HG02970 (cell line): Measurements from ENCODE around the gene ZBTB7C.

Experiments
- ATAC-seq: cut with Tn5 transposase; IDR thresholded peaks from one replicate; pipeline ENCODE4 v1.9.1; 2021; ENCODE audit warnings: mild to moderate bottlenecking, moderate library complexity, moderate number of reproducible peaks; ENCODE audit not compliant: unreplicated experiment, low FRiP score

The ZBTB7C gene

GRCh38 chr18:48052842-48053241 is 356.3 kb downstream of the ZBTB7C start:
- no peak for ATAC-seq

- no peak for ATAC-seq
Measured at GRCh38 chr18:48051945-48052840, 357.0 kb downstream of the ZBTB7C start.

- ATAC-seq = no peak
Measured at GRCh38 chr18:48050176-48050575, 359.0 kb downstream of the ZBTB7C start.

- ATAC-seq = no peak
Measured at GRCh38 chr18:48049757-48050156, 359.4 kb downstream of the ZBTB7C start.

GRCh38 chr18:48048251-48048650 is 360.9 kb downstream of the ZBTB7C start:
- ATAC-seq = no peak

GRCh38 chr18:48046843-48047242 is 362.3 kb downstream of the ZBTB7C start:
- ATAC-seq = no peak

- ATAC-seq = no peak
Measured at GRCh38 chr18:48045744-48046143, 363.4 kb downstream of the ZBTB7C start.

GRCh38 chr18:48044944-48045343 is 364.2 kb downstream of the ZBTB7C start:
- no peak for ATAC-seq

- no peak for ATAC-seq
Measured at GRCh38 chr18:48043166-48043565, 366.0 kb downstream of the ZBTB7C start.

DNA sequence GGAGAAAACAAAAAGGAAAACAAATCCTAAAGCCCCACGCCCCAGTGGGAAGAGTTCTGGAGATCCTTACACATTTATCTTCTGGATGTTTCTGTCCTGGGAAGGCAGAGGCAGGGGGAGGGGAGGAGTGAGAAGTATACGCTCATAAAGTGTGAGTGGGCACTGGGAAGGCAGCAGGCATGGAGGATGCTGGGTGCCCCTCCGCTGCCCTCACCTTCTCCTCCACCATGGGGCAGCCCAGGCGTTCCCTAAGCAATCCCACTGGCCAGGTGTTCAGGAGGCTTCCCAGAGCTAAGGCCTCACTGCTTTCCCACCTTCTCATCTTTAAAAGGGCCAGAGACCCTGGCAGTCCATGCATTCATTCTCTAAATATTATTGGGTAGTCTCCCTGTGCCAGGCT is 366.8 kb downstream of the ZBTB7C start:
- ATAC-seq = no peak

GRCh38 chr18:48040457-48041110 is 368.6 kb downstream of the ZBTB7C start:
- ATAC-seq = no peak

GRCh38 chr18:48039769-48040215 is 369.4 kb downstream of the ZBTB7C start:
- ATAC-seq = no peak

DNA sequence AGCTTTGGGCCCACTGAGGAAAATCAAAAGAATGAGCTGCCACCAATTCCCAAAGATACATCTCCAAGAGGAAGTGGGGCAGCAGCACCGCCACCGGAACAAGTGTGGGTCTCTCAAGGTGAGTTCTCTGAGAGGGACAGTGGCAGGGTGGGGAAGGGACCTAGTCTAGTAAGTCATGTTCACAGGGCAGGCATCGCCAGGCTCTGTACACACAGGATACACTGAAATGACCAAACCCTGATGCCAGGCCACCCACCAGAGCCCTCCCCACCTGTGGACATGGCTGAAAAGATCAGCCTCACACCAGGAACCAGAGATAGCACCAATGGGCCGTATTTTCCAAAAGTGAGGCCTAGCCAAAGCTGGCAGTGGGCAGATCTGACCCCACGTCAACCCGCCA is 370.5 kb downstream of the ZBTB7C start:
- ATAC-seq = no peak

DNA sequence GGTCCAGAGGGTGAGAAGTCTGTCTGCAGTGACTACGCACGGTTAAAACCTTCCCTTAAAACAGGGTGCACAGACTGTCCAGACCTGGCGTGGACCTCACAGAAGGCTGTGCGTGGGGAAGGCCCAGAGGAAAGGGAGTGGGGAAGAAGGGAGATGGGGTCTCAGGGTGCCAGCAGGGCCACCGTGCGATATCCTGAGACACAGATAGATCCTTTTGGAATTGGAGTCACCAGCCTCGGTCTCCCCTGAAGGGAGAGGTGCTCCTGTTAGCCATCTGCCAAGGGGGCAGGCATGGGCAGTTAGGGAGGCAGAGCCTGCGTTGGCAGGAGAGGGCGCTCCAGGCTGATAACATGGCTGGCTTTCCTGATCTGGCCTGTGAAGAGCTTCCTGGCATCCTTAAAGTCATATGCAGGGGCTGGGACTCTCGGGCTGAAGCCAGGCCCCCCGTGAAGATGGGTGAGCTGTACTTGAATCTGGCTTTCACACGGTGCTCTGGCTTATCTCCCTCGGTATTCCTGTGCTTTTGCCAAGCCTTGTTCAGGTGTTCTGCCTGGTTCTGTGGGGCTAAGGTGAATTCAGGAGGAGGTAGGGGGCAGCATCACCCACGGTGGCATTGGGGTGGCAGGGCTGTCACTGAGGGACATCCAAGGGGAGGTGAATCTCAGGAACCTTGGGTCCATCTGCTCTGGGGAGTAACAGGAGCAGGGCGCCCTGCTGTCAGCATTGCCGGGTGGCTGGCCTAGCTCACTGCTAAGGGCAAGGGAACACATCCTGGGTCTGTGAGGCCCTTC is 371.5 kb downstream of the ZBTB7C start:
- no peak for ATAC-seq

DNA sequence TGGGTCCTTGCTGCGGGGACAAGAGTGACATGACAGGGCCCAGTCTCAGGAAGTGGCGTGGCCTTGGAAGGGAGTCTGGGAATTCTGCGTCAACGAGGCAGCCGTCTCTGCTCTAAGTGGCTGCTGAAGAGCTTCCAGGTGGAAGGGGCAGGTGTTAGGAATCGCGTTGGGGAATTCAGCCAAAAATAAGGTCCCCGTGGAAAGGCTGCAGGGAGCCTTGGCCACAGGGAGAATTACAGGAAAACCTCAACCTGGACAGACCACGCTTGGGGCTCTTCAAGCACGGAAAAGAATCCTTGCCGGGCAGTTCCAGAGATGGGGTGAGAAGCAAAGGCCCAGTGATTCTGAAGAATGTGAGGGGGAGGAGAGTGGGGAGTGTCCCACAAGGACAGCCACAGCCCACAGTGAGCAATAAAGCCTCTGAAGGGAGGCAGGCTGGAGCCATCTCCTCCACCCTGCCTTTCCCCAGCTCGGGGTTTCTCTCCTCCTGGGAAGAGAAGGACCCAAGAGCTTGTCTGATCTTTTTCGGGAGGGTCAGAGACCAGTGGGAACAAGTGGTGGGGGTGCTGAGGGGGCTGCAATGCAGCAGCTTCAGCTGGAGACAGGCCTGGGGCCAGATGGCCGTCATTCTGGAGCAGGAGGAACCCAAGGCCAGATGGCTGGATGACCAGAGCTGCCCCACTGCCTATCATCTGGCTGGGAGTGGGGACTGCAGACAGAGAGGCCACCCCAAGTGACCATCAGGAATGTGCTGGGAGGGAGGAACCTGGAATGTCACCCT is 372.4 kb downstream of the ZBTB7C start:
- ATAC-seq = no peak

GRCh38 chr18:48036226-48036625 is 373.0 kb downstream of the ZBTB7C start:
- ATAC-seq = no peak

DNA sequence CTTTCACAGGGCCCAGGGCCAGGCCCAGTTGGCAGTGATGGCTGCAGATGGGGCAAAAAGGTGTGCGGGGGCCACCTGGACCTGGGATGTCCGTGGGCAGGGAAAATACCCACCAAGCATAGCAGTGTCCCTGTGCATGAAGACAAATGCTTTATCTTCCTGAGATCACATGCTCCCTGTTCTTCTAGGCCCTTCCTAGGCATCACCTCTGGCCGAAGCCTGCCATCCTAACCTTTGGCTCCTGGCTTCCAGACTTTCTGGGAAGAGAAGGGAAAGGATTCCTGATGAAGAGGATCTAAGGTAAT is 373.7 kb downstream of the ZBTB7C start:
- ATAC-seq = no peak

- no peak for ATAC-seq
Measured at GRCh38 chr18:48034651-48035555, 374.3 kb downstream of the ZBTB7C start.
